HG03442 (cell line): Measurements from ENCODE around the gene TWIST2.

Experiments
- ATAC-seq: cut with Tn5 transposase; IDR thresholded peaks from one replicate; pipeline ENCODE4 v1.9.1; 2021; ENCODE audit warnings: mild to moderate bottlenecking, moderate library complexity; ENCODE audit not compliant: unreplicated experiment

Gene TWIST2

DNA sequence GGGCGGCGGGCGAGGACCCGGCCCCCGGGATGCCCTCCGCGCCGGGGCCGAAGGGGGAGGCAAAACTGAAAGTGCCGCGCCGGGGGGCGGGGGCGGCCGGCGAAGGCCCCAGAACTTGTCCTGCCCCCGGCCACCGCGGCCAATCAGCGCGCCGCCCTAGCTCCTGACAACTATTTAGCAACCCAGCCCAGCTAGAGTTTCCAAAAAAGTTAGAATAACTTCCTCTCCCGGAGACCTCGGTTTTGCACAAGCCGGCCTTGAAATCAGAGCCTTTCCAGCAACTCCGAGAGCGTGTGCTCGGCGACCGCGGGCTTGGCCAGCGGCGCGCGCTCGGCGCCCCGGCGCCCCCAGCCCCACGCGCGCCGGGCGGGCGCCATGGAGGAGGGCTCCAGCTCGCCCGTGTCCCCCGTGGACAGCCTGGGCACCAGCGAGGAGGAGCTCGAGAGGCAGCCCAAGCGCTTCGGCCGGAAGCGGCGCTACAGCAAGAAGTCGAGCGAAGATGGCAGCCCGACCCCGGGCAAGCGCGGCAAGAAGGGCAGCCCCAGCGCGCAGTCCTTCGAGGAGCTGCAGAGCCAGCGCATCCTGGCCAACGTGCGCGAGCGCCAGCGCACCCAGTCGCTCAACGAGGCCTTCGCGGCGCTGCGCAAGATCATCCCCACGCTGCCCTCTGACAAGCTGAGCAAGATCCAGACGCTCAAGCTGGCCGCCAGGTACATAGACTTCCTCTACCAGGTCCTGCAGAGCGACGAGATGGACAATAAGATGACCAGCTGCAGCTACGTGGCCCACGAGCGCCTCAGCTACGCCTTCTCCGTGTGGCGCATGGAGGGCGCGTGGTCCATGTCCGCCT is at the start of gene TWIST2:
Gene TWIST2 (plus strand): TSS at position 245 of the 850 bp plus-strand sequence. CDS start 131 bp downstream, at position 376.
- ATAC-seq = no peak

DNA sequence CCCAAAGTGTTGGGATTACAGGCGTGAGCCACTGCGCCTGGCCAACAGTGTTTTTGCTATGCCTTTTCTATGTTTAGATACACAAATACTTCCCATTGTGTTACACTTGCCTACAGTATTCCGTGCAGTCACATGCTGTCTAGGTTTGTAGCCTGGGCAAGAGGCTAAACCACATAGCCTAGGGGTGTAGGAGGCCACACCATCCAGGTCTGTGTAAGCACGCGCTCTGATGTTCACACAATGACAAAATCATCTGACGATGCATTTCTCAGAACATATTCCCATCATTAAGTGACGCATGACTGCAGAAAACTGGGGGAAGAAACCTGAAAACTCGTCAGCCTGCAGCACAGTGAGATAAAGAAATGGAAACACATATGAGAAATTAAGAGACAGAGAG is 46.1 kb upstream of the TWIST2 start:
- ATAC-seq = no peak

DNA sequence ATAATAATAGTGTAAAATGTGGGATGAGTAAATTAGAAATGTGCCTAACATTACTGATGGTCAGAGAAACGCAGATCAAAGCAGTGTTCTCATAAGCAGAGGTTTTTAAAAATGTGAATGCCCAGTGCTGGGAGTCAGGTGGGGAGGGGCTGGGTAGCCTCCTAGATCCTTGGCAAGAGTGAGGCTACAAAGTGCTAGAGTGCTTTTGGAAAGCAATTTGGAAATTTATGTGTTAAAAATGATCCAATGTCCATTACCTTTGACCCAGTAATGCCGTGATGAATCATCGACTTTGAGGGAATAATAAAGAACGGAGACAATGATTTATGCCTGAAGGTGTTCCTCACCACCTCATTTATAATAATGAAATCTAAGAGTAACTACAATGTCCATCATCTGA is 44.9 kb upstream of the TWIST2 start:
- no peak for ATAC-seq

DNA sequence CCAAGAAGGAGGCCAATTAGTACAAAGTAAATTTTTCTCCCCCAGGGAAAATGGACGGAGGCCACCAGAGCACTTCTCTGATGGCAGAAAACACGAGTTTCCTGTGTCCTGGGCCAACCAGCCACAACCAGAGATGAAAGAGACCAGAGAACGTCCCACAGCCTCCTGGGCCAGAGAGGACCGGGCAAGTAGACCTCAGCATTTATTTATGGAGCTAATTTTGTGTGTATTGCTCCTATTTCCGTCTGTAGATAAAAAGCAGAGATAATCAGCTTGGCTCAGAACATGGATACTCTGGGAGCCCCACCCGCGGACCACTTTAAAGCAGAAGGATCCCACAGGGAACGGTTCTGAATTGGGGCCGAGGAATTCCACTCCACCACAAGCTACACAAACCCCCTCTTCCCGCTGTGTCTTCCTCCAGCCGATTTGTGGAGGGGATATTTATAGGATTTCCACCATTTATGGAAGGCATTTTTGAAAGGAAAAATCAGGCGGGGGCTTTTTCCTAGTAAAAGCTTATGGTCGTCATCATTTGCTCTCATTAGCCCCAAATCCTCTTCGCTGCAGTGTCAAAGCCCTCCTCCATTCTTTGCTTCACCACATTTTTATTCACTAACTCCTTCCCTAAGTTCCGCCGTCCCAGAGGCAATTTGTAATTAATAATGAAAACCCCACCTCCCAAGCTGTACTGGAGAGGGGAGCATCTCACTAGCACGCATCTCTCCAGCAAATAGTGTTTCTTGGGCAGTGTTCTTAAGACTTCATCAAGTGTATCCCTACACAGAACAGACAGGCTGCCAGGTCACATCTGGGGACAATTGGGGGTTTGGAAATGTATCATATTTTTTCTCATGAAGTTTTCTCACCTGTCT is 43.7 kb upstream of the TWIST2 start:
- no peak for ATAC-seq

DNA sequence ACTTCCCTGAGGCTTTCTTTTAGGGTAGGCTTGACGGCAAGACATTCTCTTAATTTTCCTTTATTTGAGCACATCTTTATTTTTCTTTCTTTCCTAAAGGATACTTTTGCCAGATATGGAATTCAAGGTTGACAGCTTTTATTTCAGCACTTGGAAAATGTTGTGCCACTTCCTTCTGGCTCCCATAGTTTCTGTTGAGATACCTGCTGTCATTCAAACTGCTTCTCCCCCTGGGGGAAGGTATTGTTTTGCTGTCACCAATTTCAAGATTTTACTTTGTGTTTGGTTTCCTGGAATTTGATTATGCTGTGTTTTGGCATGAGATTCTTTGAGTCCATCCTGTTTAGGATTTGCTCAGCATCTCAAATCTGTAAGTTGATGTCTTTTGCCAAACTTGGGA is 39.1 kb upstream of the TWIST2 start:
- ATAC-seq = no peak

DNA sequence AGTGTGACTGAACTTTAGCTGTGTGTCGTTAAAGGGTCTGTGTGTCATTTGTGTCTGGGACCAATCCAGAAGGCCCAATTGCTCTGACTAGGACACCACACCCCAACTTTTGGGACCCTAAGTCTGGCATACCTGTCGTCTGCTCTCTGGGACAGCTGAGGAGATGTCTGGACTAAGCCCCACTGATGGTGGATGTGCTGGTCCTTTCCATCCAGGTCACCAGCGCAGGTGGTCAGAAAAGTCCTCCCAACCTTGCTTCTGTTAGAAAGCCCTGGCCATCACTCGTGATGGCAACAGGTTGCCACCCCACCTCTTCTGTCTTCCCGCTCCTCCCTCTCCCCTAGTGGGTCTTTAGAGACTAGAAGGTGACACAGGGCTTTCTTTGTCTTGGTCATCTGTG is 37.6 kb upstream of the TWIST2 start:
- ATAC-seq = no peak

DNA sequence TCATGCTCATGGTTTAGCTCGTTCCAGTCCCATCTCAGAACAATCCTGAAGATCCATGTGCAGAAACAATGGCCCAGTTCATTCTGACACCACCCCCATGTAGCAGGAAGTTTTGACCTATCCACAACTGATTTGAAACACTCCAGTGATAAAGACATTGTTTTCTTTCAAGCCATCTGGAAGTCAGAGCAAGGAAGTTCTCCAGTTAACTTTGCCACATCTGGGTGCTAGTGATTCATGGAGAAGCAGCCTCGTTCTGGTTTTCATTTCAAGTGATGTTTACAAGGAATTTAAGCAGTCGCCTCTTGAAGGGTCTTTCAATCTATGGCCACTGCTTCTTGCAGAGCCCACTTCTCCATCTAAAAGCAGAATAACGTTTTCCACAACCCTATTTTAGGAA is 36.6 kb upstream of the TWIST2 start:
- no peak for ATAC-seq

DNA sequence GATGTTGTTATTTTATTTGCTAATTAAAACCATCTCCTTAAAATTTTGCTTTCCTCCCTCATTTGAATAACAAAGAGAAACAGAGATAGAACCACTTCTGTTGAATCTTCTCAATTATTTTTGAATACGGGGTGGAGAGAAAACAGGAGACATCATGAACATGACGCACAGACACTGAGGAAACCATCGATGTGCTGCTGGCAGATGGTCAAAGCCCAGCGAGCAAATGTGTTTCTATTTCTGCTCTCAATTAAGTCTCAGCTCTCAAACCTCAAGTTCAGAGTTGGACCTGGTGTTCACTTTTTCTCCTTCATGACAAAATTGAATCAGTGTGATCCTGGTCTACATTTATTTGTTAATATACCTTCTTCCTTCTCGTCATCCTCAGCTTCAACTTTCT is 36.1 kb upstream of the TWIST2 start:
- ATAC-seq = no peak

DNA sequence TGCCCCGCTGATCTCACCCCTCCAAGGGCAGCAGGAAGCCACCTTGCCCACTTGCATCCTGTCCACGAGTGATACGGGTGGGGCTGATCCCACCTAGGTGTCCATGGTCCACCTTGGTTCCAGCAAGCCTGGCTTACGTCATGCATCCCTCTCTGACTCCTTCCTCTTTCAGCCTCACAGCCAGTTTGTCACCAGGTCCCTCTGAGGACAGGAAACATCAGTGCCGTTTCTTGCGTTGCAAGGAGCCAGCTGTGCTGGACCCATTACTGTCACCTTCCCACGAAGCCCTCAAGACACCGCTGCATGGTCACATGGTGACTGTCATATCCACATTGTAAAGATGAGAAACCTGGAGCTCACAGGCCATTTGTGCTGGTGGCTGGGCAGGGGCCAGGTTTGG is 34.8 kb upstream of the TWIST2 start:
- ATAC-seq = no peak

DNA sequence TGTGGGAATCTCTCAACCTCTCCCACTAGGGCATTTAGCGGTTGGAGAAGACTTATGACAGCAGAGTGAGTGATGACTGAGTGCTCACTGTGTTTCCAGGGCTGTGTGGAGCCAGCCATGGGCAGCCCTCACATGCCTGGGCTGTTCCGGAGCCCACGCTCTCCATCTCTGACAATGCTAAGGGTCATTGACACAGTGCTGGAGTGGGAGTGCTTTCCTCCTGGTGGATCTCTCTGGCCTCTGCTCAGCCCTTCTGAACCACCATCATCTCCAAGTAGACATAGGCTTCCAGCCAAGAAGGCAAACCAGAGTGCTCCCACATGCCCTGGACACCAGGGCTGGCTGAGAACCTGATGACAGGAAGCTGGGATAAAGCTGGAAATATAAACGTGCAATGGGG is 33.1 kb upstream of the TWIST2 start:
- ATAC-seq = no peak

DNA sequence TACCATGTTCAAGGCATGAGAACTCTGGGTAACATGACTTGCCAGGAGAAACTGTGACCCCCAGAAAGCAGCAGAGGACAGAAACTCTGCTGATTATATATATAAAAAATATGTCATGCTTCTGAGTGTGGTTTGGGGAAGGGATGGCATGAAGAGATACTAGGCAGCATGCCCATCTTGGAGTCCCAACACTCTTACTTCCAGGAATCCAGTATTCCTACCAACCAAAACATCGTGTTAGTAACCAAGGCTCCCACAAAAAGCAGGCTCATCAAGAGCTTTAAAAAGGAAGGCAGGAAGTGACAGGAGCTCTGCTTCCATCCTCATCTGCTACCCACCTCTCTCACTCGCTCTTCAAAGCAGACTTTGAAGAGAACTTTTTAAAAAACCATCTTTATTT is 31.6 kb upstream of the TWIST2 start:
- no peak for ATAC-seq

DNA sequence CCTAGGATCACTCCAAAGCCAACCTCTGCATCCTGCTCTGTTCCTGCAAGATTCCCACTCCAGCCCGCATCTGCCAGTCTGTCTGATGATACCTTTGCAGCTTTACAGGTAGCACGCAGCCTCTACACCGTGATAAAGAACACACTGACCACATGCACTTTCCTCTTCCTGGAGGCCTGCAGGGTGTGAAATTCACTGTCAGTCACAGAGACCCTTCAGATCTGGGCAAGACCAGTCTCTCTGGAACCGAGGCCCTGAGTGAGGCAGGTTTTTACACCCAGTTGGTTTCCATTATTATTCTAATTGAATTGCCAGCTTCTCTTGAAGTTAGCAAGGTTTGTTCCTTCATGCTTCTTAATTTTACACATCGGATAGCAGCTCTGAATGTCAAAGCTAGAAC is 30.5 kb upstream of the TWIST2 start:
- no peak for ATAC-seq

DNA sequence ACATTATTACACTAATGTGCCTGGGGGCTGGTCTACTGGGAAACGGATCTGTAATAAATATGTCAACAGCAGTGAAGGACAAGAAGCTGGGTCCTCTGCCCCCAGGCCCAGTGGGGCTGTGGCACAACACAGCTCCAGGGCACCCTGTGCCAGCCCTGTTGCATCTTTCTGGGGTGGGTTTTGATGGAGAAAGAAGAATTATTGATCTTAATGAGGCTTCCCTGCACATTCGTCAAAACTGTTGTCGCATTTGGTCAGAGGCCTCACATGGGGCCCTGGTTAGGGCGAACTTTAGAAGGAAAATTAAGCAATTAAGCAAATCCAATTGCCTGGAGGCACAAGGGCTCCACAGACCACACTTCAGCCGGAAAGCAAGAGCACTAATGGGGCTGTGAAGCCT is 30.0 kb upstream of the TWIST2 start:
- ATAC-seq = no peak

DNA sequence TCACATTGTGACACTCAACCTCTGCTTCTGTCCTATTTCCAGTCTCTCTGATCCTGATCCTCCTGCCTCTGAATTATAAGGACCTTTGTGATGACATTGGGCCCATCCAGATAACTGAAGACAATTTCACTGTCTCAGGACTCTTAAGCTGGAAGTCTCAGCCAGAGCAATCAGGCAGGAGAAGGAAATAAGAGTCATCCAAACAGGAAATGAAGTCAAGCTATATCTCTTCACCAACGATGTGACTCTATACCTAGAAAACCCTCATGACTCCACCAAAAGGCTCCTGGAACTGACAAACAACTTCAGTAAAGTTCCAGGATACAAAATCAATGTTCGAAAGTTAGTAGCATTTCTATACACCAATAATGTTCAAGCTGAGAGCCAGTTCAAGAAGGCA is 29.3 kb upstream of the TWIST2 start:
- ATAC-seq = no peak

DNA sequence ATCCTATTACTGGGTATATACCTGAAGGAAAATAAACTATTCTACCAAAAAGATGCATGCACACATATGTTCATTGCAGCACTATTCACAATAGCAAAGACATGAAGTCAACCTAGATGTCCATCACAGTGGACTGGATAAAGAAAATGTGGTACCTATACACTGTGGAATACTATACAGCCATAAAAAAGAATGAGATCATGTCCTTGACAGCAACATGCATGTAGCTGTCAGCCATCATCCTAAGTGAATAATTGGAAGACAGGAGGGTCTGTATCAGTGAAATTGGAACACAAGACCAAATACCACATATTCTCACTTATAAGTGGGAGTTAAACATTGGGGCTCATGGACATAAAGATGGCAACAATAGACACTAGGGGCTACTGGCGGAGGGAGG is 27.7 kb upstream of the TWIST2 start:
- ATAC-seq = no peak

DNA sequence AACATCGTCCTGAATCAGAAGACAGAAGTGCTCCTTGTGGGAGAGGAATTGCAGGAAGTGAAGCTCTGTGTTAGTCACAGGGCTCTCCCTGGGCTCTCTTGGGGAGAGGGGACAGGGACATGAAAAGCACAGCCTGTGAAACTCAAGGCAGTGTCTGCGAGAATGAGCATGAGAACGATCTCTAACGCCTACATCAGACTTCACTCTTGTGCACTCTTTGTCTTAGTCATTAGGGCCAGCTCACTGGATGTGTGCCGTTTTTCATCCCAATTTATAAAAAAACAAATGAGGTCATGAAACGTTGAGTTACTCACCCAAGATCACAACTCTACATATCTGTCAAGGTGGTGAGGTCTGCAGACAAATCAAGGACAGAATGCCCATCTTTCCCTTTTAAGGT is 27.0 kb upstream of the TWIST2 start:
- no peak for ATAC-seq

DNA sequence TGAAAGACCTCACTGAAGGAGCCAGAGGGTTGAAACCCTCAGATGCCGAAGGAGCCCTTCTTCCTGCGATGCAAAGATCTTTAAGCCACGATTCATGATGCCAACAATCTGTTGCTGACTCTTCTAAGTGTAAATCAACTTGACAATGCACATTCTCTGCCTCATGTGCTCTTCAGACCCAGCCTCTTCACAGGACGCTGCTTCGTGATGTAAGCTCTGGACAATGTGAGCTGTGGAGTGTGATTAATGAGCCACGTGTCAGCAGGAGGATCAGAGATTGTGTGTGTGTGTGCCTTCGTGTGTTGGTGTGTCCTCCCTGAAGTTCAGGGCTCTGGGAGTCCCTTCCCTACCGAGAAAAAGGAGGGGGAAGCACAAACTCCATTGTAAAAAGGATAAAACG is 26.5 kb upstream of the TWIST2 start:
- no peak for ATAC-seq

DNA sequence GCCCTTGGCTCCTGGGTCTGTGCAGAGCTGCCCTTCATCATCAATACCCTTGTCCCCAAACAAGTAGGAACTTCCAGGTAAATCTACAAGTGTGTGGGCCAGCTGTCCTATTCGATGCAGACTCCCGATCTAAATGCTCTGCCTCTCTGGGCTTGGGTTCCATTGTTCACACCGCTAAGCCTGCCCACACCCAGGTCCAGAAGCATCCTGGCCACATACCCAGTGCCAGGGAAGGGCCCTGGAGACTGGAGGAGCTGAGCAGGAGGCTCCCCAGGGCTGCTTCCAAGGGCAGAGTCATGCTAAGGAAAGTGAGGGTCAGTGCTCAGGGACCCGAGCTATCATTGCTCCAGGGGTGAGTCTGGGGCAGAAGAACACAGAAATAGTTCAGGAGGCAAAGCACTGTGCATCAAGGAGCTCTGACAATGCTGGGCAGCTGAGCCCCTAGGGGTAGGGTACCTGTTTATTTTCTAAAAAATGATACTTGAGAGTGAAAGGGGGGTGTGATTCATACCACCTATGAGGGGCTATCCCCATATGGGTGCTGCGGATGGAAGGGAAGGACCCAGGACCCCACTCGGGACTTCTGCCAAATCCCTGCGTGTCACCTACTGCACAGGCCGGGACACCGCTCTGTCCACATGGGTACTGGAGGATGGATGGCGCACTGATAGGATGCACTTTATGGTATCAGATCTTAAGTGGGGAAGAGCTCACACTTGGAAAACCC is 25.8 kb upstream of the TWIST2 start:
- ATAC-seq = no peak

DNA sequence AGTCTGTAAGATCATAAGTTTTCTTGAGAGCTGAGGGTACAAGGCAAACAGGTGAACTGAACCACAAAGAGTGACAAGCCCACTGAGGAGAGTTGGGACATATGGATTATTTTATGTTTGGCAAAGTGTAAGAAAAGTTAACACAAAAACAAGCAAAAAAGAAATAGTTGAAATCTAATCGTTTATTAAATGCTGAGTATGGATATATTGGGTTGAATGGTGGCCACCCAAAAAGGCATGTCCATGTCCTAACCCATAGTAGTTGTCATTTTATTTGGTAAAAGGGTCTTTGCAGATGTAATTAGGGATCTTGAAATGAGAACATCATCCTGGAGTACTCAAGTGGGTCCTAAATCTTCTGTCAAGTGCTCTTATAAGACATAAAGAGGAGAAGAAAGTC is 24.9 kb upstream of the TWIST2 start:
- no peak for ATAC-seq

DNA sequence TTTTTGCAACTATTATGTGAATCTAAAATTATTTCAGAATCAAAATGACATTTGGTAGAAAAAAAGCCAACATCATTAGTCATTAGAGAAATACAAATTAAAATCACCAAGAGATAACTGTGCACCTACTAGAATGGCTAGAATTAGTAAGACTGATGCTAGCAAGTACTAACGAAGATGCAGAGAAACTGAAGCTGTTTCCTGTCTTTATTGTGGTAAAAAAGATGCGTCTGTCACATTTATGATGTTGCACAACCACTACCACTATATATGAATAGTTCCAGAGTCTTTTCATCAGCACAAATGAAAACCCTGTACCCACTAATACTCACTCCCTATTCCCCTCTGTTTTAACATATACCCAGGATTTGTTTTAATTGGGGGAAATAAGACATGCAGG is 16.7 kb upstream of the TWIST2 start:
- no peak for ATAC-seq

DNA sequence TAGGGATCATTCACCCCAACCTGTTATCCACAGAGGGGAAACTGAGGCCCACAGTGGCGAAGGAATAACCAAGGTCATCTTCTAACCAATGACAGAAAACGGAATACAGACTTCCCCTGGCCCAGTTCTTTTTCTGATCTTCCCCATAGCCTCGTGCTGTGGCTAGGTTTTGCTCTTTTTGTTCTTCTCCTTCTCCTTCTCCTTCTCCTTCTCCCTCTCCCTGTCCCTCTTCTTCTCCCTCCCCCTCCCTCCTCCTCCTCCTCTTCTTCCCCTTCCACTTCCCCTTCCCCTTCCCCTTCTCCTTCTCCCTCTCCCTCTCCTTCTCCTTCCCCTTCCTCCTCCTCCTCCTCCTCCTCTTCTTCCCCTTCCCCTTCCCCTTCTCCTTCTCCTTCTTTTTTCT is 12.9 kb upstream of the TWIST2 start:
- no peak for ATAC-seq
